Suppressor macrophage treated with lipopolysaccharide for 1 hour (primary cell): ENCODE measurements around the gene TAPBPL.
"Not testable (repeated sequence)": the region's sequence is repeated elsewhere in the genome, so short reads cannot be mapped to it uniquely, and the experiment has no call there.

ENCODE experiments used
- DNase-seq, 3 donors: peaks; one replicate each; pipeline ENCODE4 v3.0.0-alpha.2; 2020 to 2022

TAPBPL gene, protein sequence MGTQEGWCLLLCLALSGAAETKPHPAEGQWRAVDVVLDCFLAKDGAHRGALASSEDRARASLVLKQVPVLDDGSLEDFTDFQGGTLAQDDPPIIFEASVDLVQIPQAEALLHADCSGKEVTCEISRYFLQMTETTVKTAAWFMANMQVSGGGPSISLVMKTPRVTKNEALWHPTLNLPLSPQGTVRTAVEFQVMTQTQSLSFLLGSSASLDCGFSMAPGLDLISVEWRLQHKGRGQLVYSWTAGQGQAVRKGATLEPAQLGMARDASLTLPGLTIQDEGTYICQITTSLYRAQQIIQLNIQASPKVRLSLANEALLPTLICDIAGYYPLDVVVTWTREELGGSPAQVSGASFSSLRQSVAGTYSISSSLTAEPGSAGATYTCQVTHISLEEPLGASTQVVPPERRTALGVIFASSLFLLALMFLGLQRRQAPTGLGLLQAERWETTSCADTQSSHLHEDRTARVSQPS

DNA sequence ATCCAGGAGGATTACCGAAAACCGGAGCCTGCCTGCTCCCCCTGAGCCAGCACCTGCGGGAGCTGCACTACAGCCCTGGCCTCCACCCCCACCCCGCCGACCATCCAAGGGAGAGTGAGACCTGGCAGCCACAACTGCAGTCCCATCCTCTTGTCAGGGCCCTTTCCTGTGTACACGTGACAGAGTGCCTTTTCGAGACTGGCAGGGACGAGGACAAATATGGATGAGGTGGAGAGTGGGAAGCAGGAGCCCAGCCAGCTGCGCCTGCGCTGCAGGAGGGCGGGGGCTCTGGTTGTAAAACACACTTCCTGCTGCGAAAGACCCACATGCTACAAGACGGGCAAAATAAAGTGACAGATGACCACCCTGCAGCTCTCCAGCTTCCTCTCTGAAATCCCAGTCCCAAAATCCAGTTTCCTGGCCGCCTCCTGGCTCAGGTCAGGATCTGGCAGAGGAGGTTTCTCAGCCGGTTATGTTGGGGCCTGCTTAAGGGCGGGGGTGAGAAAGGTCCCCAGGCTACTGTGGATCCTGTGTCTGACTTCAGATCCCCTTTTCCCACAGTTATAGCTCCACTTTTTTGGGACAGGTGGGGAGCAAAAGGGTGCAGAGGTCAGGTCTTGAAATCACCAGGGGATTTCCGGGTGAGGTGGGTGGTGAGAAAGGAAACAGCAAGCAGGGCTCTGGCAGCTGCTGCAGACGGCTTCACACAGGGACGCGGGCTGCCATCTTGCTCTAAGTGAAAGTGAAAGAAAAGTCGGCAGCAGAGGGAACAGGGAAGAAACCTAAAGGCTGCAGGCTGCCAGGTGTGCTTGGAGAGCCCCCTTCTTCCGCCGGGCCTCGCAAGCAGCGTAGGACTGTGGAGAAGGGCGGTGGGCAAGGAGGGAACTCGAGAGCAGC lies at the start of gene TAPBPL:
TAPBPL (plus strand) TSS at position 695 of the 897 bp plus-strand sequence. CDS start 207 bp downstream, outside the sequence.
- peak; percentile 90 to 93 (median 92) for DNase-seq

GRCh38 chr12:6404390-6404789 lies 47.5 kb upstream of the TAPBPL start:
- DNase-seq: no peak

GRCh38 chr12:6405963-6406362 lies 45.9 kb upstream of the TAPBPL start:
- DNase-seq: no peak

DNA sequence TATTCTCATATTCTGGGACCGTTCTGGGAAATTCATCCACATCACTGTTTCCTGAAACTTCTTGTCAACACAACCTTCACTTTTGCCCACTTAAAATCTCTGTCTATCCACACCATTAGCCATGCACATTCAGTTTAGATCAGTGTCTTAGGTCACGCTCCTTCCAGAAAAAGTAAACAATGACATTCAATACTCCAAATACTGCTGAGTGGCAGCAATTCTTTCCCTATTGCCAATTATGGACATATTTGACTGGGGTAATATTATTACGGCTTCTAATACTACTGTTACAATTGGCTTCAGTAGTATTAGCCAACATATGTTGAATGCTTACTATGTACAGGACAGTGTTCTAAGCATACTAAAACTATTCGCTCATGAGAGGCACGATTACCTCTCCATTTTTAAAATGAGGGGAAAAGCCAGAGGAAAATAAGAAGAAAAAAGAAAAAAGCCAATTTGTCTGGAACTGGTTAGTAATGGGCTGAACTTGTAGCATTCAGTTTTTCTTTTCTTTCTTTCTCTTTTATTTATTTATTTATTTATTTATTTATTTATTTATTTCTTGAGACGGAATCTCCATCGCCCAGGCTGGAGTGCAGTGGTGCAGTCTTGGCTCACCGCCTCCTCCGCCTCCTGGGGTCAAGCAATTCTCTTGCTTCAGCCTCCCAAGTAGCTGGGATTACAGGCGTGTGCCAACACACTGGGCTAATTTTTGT lies 44.4 kb upstream of the TAPBPL start:
- peak in 1 of 3 donors; percentile 8 for DNase-seq

DNA sequence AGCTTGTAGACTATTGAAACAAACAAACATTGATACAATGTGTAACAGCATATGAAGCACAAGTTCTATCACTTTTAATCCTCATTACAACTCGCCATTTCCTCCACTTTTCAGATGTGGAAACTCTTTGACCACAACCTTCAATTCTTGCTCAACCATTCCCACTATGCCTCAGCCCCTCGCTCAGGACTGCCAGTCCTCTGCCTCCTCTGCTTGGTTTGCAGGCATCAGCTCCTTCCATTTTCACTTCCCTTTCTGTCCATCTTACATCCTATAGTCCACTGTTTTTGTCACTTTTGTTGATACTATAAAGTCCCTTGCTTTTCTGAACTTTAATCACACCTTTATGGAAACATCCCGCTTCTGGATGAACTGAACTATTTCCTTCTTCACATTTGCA lies 35.2 kb upstream of the TAPBPL start:
- peak; percentile 75 to 87 (median 83) for DNase-seq

- DNase-seq: no peak
Observed at GRCh38 chr12:6418796-6419195, 33.0 kb upstream of the TAPBPL start.

DNA sequence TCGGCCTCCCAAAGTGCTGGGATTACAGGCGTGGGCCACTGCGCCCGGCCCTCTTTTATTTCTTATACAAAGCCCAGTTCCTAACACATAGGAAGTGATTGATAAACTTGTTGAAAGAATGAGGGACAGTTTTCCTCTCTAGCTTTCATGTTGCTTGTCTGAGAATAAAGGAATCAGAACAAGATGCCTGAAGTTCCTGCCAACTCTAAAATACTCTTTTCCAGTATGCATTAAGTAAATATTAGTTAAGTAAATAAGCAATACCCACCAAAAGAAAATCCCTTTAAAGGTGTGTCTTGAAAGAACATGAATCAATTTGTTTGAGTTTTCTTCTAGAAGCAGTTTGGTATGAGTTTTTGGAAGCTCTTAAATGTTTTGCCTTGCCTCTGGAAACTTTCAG lies 31.5 kb upstream of the TAPBPL start:
- no peak for DNase-seq

GRCh38 chr12:6423267-6424007 lies 28.4 kb upstream of the TAPBPL start:
- peak; percentile 94 to 98 (median 97) for DNase-seq

GRCh38 chr12:6424008-6424347 lies 27.9 kb upstream of the TAPBPL start:
- DNase-seq: no peak

DNA sequence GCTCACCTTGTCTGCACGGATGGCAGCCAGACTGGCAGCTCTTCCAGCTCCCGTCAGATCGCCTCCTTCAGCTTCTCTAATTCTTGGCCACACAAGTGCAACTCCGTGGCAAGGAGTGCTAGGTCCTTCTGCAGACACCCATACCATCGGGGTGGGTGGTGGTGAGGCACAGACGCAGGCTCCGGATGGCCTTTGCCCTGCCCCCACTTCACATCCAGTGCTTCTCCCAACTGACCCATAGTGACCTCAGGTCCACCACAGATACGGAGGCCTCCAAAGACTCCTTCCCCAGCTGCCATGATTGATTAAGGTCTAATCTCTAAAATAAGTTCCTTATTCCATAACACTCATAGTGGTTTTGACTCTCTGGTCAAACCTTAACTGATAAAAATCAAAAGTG lies 27.0 kb upstream of the TAPBPL start:
- DNase-seq: no peak

GRCh38 chr12:6425590-6426531 lies 26.0 kb upstream of the TAPBPL start:
- DNase-seq: peak; percentile 64 to 87 (median 81)

- DNase-seq: peak; percentile 76 to 90 (median 89)
Observed at GRCh38 chr12:6426882-6427671, 24.8 kb upstream of the TAPBPL start.

- not testable (repeated sequence) for DNase-seq
Observed at GRCh38 chr12:6427796-6428195, 24.0 kb upstream of the TAPBPL start.

- DNase-seq: no peak
Observed at GRCh38 chr12:6428326-6428725, 23.5 kb upstream of the TAPBPL start.

DNA sequence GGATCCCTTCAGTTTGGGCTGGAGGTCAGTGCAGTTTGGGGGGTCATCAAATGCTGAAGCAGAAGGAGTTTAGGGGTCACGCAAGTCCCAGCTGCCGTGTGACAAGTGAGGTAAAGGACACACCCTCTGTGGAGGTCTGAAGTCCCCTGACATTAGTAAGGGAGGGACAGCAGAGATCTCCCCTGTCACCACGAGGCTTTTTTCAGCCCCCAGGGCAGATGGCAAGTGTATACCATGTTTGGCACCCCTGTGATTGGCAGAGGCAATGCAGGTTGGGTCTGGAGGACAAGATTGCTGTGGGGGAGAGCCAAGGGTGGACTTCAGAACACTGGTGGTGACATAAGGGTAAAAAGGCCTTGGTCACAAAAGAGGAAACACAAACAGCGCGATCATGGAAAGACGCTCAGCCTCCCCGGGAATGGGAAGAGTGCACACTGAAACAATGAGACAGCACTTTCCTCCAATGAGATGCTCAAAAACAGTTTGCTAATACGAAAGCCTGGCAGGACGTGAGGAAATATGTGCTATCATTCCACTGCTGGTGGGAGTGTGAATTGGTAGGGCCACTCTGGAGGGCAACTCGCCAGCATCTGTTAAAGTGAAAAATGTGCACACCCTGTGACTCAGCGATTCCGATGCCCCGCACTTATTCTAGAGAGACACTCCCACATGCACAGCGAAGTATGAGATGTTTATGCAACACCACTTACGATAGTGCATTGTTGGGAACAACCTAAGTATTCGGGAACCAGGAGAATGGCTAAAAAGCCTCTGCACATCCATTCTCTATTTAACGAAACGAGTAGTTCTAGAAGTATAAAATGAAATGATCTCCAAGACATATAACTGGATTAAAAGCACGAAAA lies 21.5 kb upstream of the TAPBPL start:
- DNase-seq: peak; percentile 81 to 89 (median 81)

GRCh38 chr12:6432991-6433390 lies 18.9 kb upstream of the TAPBPL start:
- DNase-seq: no peak

DNA sequence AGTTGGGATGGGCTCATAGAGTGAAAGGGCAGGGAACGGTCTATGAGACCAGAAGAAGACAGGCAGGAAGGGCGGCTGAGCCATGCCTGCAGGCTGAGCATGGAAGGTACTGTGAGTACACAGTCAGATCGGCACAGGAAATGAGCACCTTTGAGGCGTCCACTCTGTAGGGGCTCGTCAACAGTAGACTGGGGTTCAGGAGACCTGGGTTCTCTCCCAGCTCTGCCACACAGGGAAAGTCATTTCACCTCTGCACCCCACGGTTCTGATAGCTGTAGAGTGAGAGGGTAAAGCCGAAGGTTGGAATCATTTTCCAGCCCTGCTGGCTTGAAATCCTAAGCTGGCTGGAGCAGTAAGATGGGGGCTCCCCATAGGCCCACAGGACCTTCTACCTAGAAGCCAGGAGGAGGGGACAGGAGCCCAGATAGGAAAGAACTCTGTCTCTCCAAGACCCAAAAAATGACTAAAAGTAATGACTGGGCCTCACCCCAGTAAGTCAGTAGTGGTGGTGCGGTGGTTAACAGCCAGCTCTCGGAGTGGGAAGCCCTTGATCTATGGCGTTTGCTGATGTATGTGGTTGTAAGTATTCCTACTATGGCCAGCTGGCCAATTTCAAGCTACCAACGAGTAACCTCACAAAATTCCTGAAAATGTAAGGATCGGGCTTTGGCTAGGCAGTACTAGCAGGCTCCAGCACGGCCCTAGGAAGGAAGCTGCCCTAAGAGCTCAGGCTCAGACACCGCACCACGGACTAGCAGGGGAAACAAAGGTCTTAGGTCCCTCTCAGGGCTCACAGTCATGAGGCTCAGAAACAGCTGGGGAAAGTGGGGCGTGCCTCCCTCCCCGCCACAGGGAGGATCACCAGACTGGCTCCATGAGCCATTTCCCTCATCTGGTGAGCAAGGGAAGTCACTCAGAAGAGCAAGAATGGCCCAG lies 17.4 kb upstream of the TAPBPL start:
- no peak for DNase-seq
